NCI-H2196 treated with DMSO at 0.1 percent for 48 hours (cell line): ENCODE results near the gene HLCS.
"Not testable (repeated sequence)": the region's sequence is repeated elsewhere in the genome, so short reads cannot be mapped to it uniquely, and the experiment has no call there.

ENCODE experiments used
- DNase-seq: peaks from one replicate; lab custom pipeline; 2025; ENCODE audit not compliant: unreplicated experiment; lab: John Stamatoyannopoulos, UW

Gene HLCS

DNA sequence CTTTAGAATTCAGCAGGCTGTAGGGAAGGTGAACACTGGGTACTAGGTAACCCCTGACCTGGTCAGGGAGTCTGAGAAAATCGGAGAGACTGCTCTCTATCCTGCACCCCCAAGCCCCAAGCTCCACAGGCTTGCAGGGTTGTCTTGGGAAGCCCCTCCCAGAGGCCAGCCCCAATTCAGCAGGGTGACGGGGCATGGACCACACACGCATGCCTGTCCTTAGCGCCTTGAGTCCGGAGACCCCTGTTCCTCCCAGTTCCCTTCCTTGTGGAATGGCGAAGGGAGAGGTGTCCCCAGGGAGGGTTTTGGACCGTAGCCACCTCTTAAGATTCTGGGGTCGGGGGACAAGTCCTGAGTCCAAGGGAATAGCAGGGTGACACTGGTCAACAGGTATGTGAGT is 116.1 kb downstream of the HLCS start:
- DNase-seq: no peak

GRCh38 chr21:36849461-36850105 is 116.9 kb downstream of the HLCS start:
- DNase-seq: peak; percentile 67

- no peak for DNase-seq
Measured at GRCh38 chr21:36848730-36849274, 117.7 kb downstream of the HLCS start.

DNA sequence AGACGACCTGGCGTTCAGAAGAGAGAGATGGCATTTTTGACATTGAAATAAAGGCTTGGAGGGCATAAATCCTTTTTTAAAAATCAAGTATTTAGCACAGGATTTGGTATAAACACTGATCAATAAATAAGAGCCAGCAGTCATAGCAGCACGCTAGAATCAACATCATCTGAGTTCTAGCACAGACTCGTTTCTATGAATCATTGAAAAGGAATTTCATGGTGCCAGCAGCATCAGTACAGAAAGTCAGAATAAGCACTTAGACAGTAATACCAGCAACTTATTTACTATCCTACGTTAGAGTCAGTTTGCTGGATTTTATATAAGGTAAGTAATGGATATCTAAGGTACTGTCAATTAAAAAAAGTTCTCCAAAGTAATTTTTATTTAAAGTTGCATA is 119.3 kb downstream of the HLCS start:
- no peak for DNase-seq

GRCh38 chr21:36846631-36847030 is 119.8 kb downstream of the HLCS start:
- no peak for DNase-seq

DNA sequence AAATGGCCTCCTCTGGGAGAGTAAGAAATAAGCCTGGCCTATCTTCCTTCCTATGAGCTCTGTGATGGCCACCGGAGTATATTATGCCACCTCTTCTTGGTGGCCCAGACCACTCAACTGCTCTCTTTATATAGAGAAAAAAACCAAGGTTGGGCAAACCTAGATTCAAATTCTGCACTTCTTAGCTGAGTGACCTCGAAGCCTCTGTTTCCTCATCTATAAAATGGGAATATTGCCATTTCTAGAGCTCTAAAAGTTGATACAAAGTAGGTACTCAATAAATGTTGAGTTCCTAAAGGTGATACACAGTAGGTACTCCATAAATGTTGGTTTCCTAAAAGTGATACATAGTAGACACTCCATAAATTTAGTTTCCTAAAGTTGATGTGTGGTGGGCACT is 120.7 kb downstream of the HLCS start:
- DNase-seq: no peak

DNA sequence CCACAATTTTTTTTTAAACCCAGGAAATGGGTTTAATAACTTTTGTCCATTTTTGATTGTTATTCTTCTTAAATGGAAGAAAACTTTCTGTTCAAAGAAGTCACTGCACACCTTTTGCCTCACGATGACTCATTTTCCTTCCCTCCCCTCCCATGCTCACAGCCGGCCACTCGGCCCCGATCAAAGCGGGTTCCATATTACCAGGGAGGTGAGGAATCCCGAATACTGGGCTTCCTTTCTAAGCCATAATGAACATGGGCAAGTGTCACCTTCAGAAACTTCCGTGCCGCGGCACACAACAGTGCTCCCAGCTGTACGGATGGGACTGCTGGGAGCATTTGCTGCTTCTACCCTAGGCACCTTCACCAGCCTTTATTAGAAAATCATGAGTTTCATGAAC is 121.4 kb downstream of the HLCS start:
- no peak for DNase-seq

DNA sequence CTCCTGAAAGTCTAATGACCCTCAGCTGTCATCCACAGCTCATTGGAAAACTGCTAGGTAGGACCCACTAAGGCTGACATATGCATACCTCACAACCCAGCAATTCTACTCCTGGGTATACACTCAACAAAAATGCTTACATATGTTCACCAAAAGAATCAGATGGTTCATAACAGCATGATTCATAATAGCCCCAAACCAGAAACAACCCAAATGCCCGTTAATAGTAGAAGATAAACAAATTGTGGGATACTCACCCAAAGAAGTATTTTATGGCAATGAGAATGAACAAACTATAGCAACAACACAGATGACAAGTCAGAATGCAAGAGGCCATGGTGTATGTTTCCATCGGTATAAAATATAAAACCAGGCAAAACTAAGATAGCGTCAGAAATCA is 124.6 kb downstream of the HLCS start:
- no peak for DNase-seq

GRCh38 chr21:36839735-36840134 is 126.7 kb downstream of the HLCS start:
- DNase-seq: no peak

DNA sequence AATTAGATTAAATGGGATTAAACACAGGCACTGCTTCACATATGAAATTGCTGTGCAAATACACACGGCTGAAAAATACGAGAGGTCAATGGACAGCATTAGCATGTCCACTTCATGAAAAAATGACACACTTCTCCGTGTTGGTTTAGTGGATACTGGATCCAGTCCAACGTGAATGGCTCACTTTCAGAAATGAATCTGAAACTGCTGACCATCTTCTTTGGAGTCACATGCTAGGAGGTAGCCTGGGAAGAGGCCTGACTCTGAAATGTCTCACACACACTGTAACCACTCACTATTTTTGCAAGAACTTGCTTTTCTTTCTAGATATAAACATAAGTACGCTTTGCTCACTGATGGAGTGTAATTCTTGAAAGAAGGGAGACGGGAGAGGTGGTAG is 127.3 kb downstream of the HLCS start:
- no peak for DNase-seq

- DNase-seq: peak; percentile 27
Measured at GRCh38 chr21:36835383-36835795, 131.1 kb downstream of the HLCS start.

DNA sequence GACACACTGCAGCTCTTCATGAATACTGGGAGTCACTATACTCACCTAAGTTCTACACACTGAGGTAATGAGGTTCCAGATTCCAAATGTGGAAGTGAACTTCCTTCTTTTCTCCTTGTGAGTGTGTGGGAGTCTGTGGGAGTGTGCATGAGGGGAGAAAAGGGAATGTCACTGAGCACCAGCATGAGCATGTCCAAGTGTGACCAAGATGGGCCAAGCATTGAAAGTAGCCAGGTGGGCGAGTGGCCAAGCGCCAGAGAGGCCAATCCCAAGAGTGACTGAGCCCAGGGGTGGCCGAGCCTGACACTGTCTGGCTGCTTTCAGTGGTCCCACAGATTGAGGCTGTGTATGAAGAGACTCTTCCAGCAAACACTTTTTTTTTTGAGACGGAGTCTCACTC is 132.3 kb downstream of the HLCS start:
- no peak for DNase-seq

DNA sequence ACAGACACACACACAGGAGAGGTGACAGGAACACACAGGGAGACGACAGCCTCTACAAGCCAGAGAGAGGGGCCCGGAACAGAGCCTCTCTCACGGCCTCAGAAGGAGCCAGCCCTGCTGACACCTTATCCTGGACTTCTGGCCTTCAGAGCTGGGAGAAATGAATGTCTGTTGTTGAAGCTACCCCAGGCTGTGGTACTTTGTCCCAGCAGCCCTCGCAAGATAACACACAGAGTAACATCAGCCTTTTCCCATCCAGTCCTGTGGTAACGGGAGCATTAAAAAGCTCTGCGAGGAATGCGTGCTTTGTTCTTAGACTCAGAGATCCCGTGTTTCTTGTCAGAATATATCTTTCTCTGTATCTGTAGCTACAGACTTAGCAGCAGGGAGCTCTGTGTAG is 136.4 kb downstream of the HLCS start:
- no peak for DNase-seq

- DNase-seq: no peak
Measured at GRCh38 chr21:36828891-36829515, 137.5 kb downstream of the HLCS start.

DNA sequence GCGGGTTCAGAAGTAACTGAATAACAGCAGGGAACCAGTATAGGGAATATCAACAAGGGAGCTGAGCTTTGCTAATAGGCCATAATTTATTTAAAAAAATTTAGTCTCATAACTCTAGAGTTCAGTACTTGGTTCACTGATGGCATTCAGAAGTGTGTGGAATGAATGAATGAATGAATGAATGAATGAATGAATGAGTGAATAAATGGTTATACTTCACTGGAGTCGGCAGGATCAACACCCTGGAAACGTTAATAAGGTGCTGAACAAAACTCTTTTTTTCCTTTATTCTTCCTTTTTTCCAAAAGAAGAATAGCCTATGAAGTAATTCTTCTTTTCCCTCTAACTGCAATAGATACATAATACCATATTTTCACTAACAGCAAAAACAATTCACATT is 138.3 kb downstream of the HLCS start:
- no peak for DNase-seq

- DNase-seq: no peak
Measured at GRCh38 chr21:36825658-36826057, 140.8 kb downstream of the HLCS start.

DNA sequence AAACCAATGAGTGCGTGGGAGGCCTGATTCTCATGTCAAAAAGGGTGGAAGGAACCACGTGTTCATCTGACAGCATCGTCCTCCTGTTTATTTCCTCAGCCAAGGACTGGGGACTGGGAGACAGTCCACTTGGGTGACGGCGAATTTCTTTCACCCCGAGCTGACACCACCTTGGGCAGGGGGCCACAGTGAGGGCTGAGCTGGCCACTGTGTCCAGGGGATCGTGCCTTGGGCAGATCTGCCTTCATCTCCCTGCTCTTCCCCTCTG is 145.5 kb downstream of the HLCS start:
- DNase-seq: no peak

GRCh38 chr21:36820176-36821031 is 146.1 kb downstream of the HLCS start:
- DNase-seq: no peak

DNA sequence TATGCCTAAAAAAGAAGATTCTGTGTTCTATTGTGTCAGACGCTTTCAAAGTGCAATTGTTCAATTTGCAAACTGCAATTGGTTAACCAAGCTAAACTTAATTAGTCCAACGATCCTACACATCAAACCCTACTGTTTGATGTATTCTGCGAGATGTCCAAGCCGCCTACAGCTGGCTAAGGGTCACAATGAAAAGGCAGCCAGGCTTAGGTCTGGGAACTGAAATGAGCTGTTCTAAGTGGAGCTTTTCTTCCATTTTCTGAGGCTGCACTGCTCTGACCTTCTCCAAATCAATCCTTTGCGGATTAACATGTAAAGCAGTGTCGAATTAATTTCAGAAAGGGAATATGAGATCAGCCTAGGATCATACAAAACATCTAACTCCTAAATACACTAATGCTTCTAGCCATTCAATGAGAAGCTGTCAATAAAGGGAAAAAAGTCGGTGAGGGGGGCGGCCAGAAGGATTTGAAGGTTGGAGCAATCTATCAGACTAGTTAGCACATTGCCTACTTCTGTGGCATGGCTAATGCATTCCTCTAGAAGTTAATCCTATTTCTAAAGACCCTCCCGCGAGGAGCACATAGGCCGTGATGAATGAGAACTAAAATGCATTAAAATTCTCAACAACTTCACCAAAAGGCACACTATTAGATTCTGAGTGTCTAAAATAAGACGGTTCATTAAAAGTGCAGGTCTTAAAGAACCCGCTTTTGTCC is 148.6 kb downstream of the HLCS start:
- DNase-seq: no peak

GRCh38 chr21:36816561-36817130 is 149.8 kb downstream of the HLCS start:
- DNase-seq: no peak

DNA sequence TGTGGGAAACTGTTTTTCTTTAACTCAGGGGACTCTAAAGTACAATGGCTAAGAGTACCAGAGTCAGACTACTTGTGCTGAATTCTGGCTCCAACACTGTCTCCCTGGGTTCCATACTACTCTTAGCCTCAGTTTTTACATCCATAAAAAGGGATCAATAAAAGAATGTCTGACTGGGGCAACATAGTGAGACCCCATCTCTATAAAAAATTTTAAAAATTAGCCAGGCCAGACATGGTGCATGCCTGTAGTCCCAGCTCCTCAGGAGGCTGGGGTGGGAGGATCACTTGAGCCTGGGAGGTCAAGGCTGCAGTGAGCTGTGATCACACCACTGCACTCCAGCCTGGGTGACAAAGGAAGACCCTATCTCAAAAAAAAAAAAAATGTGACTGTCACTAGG is 150.4 kb downstream of the HLCS start:
- DNase-seq: not testable (repeated sequence)
